Measurements from ENCODE around the gene ARHGAP44. TPM values are rescaled to one million over a fixed set of nuclear protein-coding genes. Genes with fewer than 3 reads are reported as not detected.
A peak's percentile ranks its signal among the peaks of the same experiment; 100 is the strongest.

Gene ARHGAP44
- total and polyA plus RNA-seq, 9 of the 15 experiments (the other 6 are each of a cell fraction or from before 2014, with no cell fraction given), result 0.01 to 0.68 (median 0.07) TPM; not detected in 1

- TF ChIP-seq, protein P1, sequence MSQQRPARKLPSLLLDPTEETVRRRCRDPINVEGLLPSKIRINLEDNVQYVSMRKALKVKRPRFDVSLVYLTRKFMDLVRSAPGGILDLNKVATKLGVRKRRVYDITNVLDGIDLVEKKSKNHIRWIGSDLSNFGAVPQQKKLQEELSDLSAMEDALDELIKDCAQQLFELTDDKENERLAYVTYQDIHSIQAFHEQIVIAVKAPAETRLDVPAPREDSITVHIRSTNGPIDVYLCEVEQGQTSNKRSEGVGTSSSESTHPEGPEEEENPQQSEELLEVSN (IDR thresholded peaks at IDR 0.05; ENCODE audit: borderline replicate concordance in 1 of 2, extremely low read depth in 1 of 2, insufficient read depth in 1 of 2, insufficient read length in 1 of 2, low read depth in 1 of 2, low read length in 1 of 2, poor library complexity in 1 of 2, severe bottlenecking in 1 of 2), result peak in 1 of 2 experiments; percentile 36
- no peak for TF ChIP-seq KLF13 (tag; IDR thresholded peaks at IDR 0.05; ENCODE audit: borderline replicate concordance, low read depth)
- TF ChIP-seq EP300 (IDR thresholded peaks at IDR 0.05; ENCODE audit: low read length), result no peak
- no peak for TF ChIP-seq ZNF507 (tag; conservative IDR thresholded peaks at IDR 0.05)
- no peak for TF ChIP-seq CLOCK (CRISPR knock-in tag; IDR thresholded peaks at IDR 0.05; ENCODE audit: borderline replicate concordance)
Measured at GRCh38 chr17:12990041-12990808, 200.9 kb downstream of the ARHGAP44 start (continued).

Data from K562 (cell line).